ENCODE results near the gene ANKH.

ANKH gene

GRCh38 chr5:14733661-14734060 lies 137.9 kb downstream of the ANKH start:
- H3K4me3 ChIP-seq (ENCODE audit: low read length) = no peak overlapping the region
- DNase-seq (ENCODE audit: low read depth) = no peak
- TF ChIP-seq CTCF (IDR thresholded peaks at IDR 0.05; ENCODE audit: insufficient read depth, low read depth, low read length, missing control alignments) = no peak

- TF ChIP-seq CTCF (IDR thresholded peaks at IDR 0.05; ENCODE audit: insufficient read depth, low read depth, low read length, missing control alignments) = no peak
- DNase-seq (ENCODE audit: low read depth) = no peak
- no peak overlapping the region for H3K4me3 ChIP-seq (ENCODE audit: low read length)
Observed at GRCh38 chr5:14732991-14733390, 138.6 kb downstream of the ANKH start.

GRCh38 chr5:14730881-14731280 lies 140.7 kb downstream of the ANKH start:
- DNase-seq (ENCODE audit: low read depth) = no peak
- TF ChIP-seq CTCF (IDR thresholded peaks at IDR 0.05; ENCODE audit: insufficient read depth, low read depth, low read length, missing control alignments) = no peak
- no peak overlapping the region for H3K4me3 ChIP-seq (ENCODE audit: low read length)

- no peak for DNase-seq (ENCODE audit: low read depth)
- no peak overlapping the region for H3K4me3 ChIP-seq (ENCODE audit: low read length)
- TF ChIP-seq CTCF (IDR thresholded peaks at IDR 0.05; ENCODE audit: insufficient read depth, low read depth, low read length, missing control alignments) = no peak
Observed at GRCh38 chr5:14730466-14730865, 141.1 kb downstream of the ANKH start.

- H3K4me3 ChIP-seq (ENCODE audit: low read length) = no peak overlapping the region
- TF ChIP-seq CTCF (IDR thresholded peaks at IDR 0.05; ENCODE audit: insufficient read depth, low read depth, low read length, missing control alignments) = no peak
- DNase-seq (ENCODE audit: low read depth) = no peak
Observed at GRCh38 chr5:14729448-14730385, 141.9 kb downstream of the ANKH start.

GRCh38 chr5:14728459-14728938 lies 143.1 kb downstream of the ANKH start:
- no peak for TF ChIP-seq CTCF (IDR thresholded peaks at IDR 0.05; ENCODE audit: insufficient read depth, low read depth, low read length, missing control alignments)
- H3K4me3 ChIP-seq (ENCODE audit: low read length) = no peak overlapping the region
- no peak for DNase-seq (ENCODE audit: low read depth)
